ENCODE measurements around the gene GPX2. TPM values are rescaled to one million over a fixed set of nuclear protein-coding genes. Genes with fewer than 3 reads are reported as not detected.

Gene GPX2
- total RNA-seq, 4 donors from 2014 or later = 4.0 TPM; not detected in 3

GRCh38 chr14:64906022-64906421 is 36.5 kb downstream of the GPX2 start:
- Histone ChIP-seq H3K27ac (no peak overlapping the region), H3K36me3 (no peaks in the 10 kb centered on the region), H3K4me1 (no peaks in the 10 kb centered on the region), H3K4me3 (replicated peaks in 1 of 3) (no peak overlapping the region), H3K9me3 (no peaks in the 10 kb centered on the region), H3K27me3 (no peaks in the 10 kb centered on the region)
- TF ChIP-seq CTCF (IDR thresholded peaks at IDR 0.05) (no peak), POLR2A (IDR thresholded peaks at IDR 0.05) (no peak)
- DNase-seq = no peak
- intact Hi-C loops (cut with DNase I) = no loop called here
- WGBS, 2 donors = 76 to 81% methylated on average over 6 of the region's 6 CpGs

- intact Hi-C loops (cut with DNase I) = no loop called here
- Histone ChIP-seq H3K4me1 (no peaks in the 10 kb centered on the region), H3K27ac (no peak overlapping the region), H3K27me3 (no peaks in the 10 kb centered on the region), H3K9me3 (no peaks in the 10 kb centered on the region), H3K4me3 (replicated peaks in 1 of 3) (no peak overlapping the region), H3K36me3 (no peaks in the 10 kb centered on the region)
- no peak for TF ChIP-seq POLR2A (IDR thresholded peaks at IDR 0.05)
- TF ChIP-seq CTCF (IDR thresholded peaks at IDR 0.05) = no peak
- no peak for DNase-seq
- 77 to 79% methylated on average over 1 of the region's 1 CpG for WGBS, 2 donors
Measured at GRCh38 chr14:64899958-64900357, 42.6 kb downstream of the GPX2 start.

GRCh38 chr14:64891839-64892375 is 50.6 kb downstream of the GPX2 start:
- intact Hi-C loops (cut with DNase I) = loop anchor here (5.0 kb wide), 1 partner anchor 65 kb away; no protein-coding TSS in a partner anchor
- DNase-seq = no peak
- Histone ChIP-seq H3K4me3 (replicated peaks in 1 of 3) (no peak overlapping the region), H3K27me3 (no peaks in the 10 kb centered on the region), H3K4me1 (no peaks in the 10 kb centered on the region), H3K27ac (no peak overlapping the region), H3K36me3 (no peaks in the 10 kb centered on the region), H3K9me3 (no peaks in the 10 kb centered on the region)
- peak; percentile 20 to 86 (median 48) for TF ChIP-seq CTCF (IDR thresholded peaks at IDR 0.05)
- TF ChIP-seq POLR2A (IDR thresholded peaks at IDR 0.05) = no peak
- WGBS, 2 donors = 49 to 50% methylated on average over 2 of the region's 2 CpGs

- H3K4me3 ChIP-seq (replicated peaks in 1 of 3) = no peak overlapping the region
- intact Hi-C loops (cut with DNase I) = loop anchor here (5.0 kb wide), 1 partner anchor 64 kb away; no protein-coding TSS in a partner anchor
Measured at GRCh38 chr14:64891173-64891838, 51.2 kb downstream of the GPX2 start.

More at GRCh38 chr14:64891173-64891838, 51.2 kb downstream of the GPX2 start:
- H3K4me1 ChIP-seq = no peaks in the 10 kb centered on the region
- TF ChIP-seq CTCF (IDR thresholded peaks at IDR 0.05) (no peak), POLR2A (IDR thresholded peaks at IDR 0.05) (no peak)
- no peaks in the 10 kb centered on the region for H3K27me3 ChIP-seq
- H3K27ac ChIP-seq = no peak overlapping the region
- no peaks in the 10 kb centered on the region for H3K9me3 ChIP-seq
- H3K36me3 ChIP-seq = no peaks in the 10 kb centered on the region
- DNase-seq = no peak
- WGBS, 2 donors = 93 to 94% methylated on average over 4 of the region's 4 CpGs

All from thyroid gland (tissue), 4 donors.